Mesenchymal stem cell (in vitro differentiated cells and primary cell): Measurements from ENCODE around the gene CELF5.
"Not testable (repeated sequence)": the region's sequence is repeated elsewhere in the genome, so short reads cannot be mapped to it uniquely, and the experiment has no call there.

Experiments used
- DNase-seq: peaks from one replicate; pipeline ENCODE4 v3.0.0-alpha.2; 2013
- H2AFZ ChIP-seq: one replicate; pipeline ENCODE4 v1.6.1; 2013; ENCODE audit warnings: low read depth, mild to moderate bottlenecking, control low read depth, inconsistent platforms, low read length, moderate library complexity
- H2AK5ac ChIP-seq: 2 replicates; pipeline ENCODE4 v1.6.1; 2013; ENCODE audit warnings: low read length, moderate library complexity, mild to moderate bottlenecking, inconsistent platforms; ENCODE audit not compliant: severe bottlenecking
- H2BK120ac ChIP-seq: one replicate; pipeline ENCODE4 v1.6.1; 2013; ENCODE audit warnings: low read depth, mild to moderate bottlenecking, inconsistent platforms, low read length, moderate library complexity
- H2BK12ac ChIP-seq, 2 experiments: one replicate each; pipeline ENCODE4 v1.6.1; 2013; ENCODE audit warnings: inconsistent platforms in 2 of 2, low read length in 2 of 2, mild to moderate bottlenecking in 2 of 2, moderate library complexity in 2 of 2, control low read depth in 1 of 2
- H2BK15ac ChIP-seq: one replicate; pipeline ENCODE4 v1.6.1; 2013; ENCODE audit warnings: mild to moderate bottlenecking, low read depth, inconsistent platforms; ENCODE audit not compliant: poor library complexity, severe bottlenecking
- H2BK5ac ChIP-seq: 2 replicates; pipeline ENCODE4 v1.6.1; 2013; ENCODE audit warnings: low read depth, mild to moderate bottlenecking, low read length, control low read depth, inconsistent platforms; ENCODE audit not compliant: poor library complexity, severe bottlenecking
- H3K14ac ChIP-seq, 2 experiments: one replicate each; pipeline ENCODE4 v1.6.1; 2013; ENCODE audit warnings: inconsistent platforms in 2 of 2, low read length in 2 of 2, control low read depth in 1 of 2, mild to moderate bottlenecking in 1 of 2, moderate library complexity in 1 of 2
- H3K18ac ChIP-seq, 2 experiments: one replicate each; pipeline ENCODE4 v1.6.1; 2013; ENCODE audit warnings: inconsistent platforms in 2 of 2, low read length in 2 of 2, control low read depth in 1 of 2, low read depth in 1 of 2, mild to moderate bottlenecking in 1 of 2
- H3K23ac ChIP-seq, 2 experiments: one replicate each; pipeline ENCODE4 v1.6.1; 2013; ENCODE audit warnings: inconsistent platforms in 2 of 2, low read length in 2 of 2, mild to moderate bottlenecking in 2 of 2, moderate library complexity in 2 of 2, control low read depth in 1 of 2
- H3K27ac ChIP-seq: 2 replicates; pipeline ENCODE4 v1.5.1; 2013; ENCODE audit warnings: mild to moderate bottlenecking, moderate library complexity, low read length, control low read depth, inconsistent platforms; ENCODE audit not compliant: poor library complexity, severe bottlenecking
- H3K27me3 ChIP-seq, 2 experiments: 2 replicates each; pipeline versions ENCODE4 v1.6.1 to v1.7.0; 2013; ENCODE audit warnings: low read length in 2 of 2, mild to moderate bottlenecking in 2 of 2, moderate library complexity in 2 of 2, control low read depth in 1 of 2, inconsistent platforms in 1 of 2; ENCODE audit not compliant: control insufficient read depth in 1 of 2, insufficient read depth in 1 of 2
- H3K36me3 ChIP-seq, 2 experiments: 2 replicates each; pipeline versions ENCODE4 v1.6.1 to v1.7.0; 2013; ENCODE audit warnings: low read length in 2 of 2, control low read depth in 1 of 2, inconsistent platforms in 1 of 2, low read depth in 1 of 2, mild to moderate bottlenecking in 1 of 2; ENCODE audit not compliant: insufficient read depth in 2 of 2, control insufficient read depth in 1 of 2
- H3K4ac ChIP-seq, 2 experiments: one replicate each; pipeline ENCODE4 v1.6.1; 2013; ENCODE audit warnings: inconsistent platforms in 2 of 2, low read length in 2 of 2, mild to moderate bottlenecking in 2 of 2, moderate library complexity in 2 of 2, control low read depth in 1 of 2, low read depth in 1 of 2
- H3K4me1 ChIP-seq: 2 replicates; pipeline ENCODE4 v1.6.1; 2013; ENCODE audit warnings: low read depth, low read length, control low read depth; ENCODE audit not compliant: control insufficient read depth, insufficient read depth
- H3K4me2 ChIP-seq: 2 replicates; pipeline ENCODE4 v1.6.1; 2013; ENCODE audit warnings: low read length, mild to moderate bottlenecking, inconsistent platforms; ENCODE audit not compliant: poor library complexity, severe bottlenecking
- H3K4me3 ChIP-seq, 2 experiments: 2 replicates each; pipeline versions ENCODE4 v1.5.1 to v1.7.0; 2013; ENCODE audit warnings: low read length in 2 of 2, mild to moderate bottlenecking in 2 of 2, control low read depth in 1 of 2, low read depth in 1 of 2; ENCODE audit not compliant: insufficient read depth in 1 of 2
- H3K79me1 ChIP-seq: replicated peaks from 2 replicates; pipeline ENCODE4 v1.6.1; 2013; ENCODE audit warnings: mild to moderate bottlenecking, control low read depth, low read length, inconsistent platforms; ENCODE audit not compliant: poor library complexity, severe bottlenecking
- H3K9ac ChIP-seq: 2 replicates; pipeline ENCODE4 v1.7.0; 2013; ENCODE audit warnings: mild to moderate bottlenecking, low read length, moderate library complexity
- H3K9me3 ChIP-seq: 2 replicates; pipeline ENCODE4 v1.7.0; 2013; ENCODE audit warnings: mild to moderate bottlenecking, low read length; ENCODE audit not compliant: control insufficient read depth
- H4K8ac ChIP-seq: one replicate; pipeline ENCODE4 v1.6.1; 2013; ENCODE audit warnings: inconsistent platforms, mild to moderate bottlenecking, low read length, moderate library complexity
- H4K91ac ChIP-seq: one replicate; pipeline ENCODE4 v1.6.1; 2013; ENCODE audit warnings: mild to moderate bottlenecking, low read length, inconsistent platforms
- WGBS: methylation state at CpG from one replicate; pipeline ENCODE4 v1.1.7; 2013; ENCODE audit warnings: mixed read lengths; 5-methylcytosine and 5-hydroxymethylcytosine counted together

Gene CELF5

DNA sequence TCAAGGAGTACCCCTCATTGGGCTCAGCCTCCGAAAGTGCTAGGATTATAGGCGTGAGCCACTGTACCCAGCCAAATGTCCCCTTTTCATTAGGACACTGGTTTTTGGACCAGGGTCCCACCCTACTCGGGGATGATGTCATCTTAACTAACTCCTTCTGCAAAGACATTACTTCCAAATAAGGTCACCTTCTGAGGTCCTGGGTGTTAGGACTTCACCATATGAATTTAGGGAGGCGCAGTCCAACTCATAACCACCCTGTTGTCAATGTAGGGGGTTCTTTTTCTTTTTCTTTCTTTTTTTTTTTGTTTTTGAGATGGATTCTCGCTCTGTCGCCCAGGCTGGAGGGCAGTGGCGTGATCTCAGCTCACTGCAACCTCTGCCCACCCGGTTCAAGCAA, 109.2 kb downstream of the CELF5 start:
- 85% methylated on average over 3 of the region's 8 CpGs for WGBS
- Histone ChIP-seq H4K91ac (no peak overlapping the region), H3K36me3 (no peaks in the 10 kb centered on the region), H3K9me3 (no peaks in the 10 kb centered on the region), H2AFZ (no peak overlapping the region), H2BK120ac (no peak overlapping the region), H3K23ac (no peak overlapping the region), H3K14ac (no peak overlapping the region), H3K4me3 (no peak overlapping the region), H3K4me2 (no peak overlapping the region), H3K4me1 (peaks cover 26% of the 10 kb centered on the region), H3K27me3 (peaks cover 0 to 6% of the 10 kb centered on the region in 2 experiments), H2BK12ac (no peak overlapping the region), H2BK5ac (no peak overlapping the region), H3K9ac (no peak overlapping the region), H4K8ac (no peak overlapping the region), H3K79me1 (no peaks in the 10 kb centered on the region), H3K27ac (no peak overlapping the region), H2AK5ac (no peak overlapping the region), H3K4ac (no peak overlapping the region), H3K18ac (no peak overlapping the region), H2BK15ac (no peak overlapping the region)
- DNase-seq = no peak

DNA sequence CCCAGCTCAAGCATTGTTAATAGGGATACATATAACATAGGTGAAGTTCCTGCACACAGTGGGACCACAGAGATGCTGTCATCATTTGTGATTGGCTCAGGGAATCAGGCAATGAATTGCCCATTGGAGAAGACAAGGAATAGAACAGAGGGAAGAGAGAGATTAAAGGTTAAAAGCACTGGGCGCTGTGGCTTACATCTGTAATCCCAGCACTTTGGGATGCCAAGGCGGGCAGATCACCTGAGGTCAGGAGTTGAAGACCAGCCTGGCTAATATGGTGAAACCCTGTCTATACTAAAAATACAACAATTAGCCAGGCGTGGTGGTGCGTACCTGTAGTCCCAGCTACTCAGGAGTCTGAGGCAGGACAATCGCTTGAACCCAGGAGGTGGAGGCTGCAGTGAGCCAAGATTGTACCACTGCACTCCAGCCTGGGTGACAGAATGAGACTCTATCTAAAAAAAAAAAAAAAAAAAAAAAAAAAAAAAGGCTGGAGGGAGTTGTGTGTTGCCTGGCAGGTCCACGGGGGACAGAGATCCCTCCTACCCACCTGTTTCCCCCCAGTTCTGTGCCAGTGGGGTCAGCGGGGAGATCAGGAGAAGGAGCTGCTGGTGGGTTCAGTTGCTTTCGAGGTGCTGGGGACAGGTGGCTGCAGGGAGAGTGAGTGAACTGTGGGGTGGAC, 110.4 kb downstream of the CELF5 start:
- H2BK5ac ChIP-seq, H3K9me3 ChIP-seq, H2AK5ac ChIP-seq, H3K4me2 ChIP-seq, H3K27ac ChIP-seq, DNase-seq, H3K36me3 ChIP-seq, H3K23ac ChIP-seq, H3K79me1 ChIP-seq, H2AFZ ChIP-seq, H3K27me3 ChIP-seq: not testable (repeated sequence)
- Histone ChIP-seq H3K14ac (peak overlapping the region in 1 of 2 experiments; percentile 1), H2BK120ac (peak overlapping the region; percentile 98), H4K91ac (peak overlapping the region; percentile 99), H2BK15ac (peak overlapping the region; percentile 75), H2BK12ac (peak overlapping the region; percentile 99 to 100), H3K9ac (peak overlapping the region; percentile 76), H3K4ac (peak overlapping the region; percentile 78 to 84), H3K4me1 (peaks cover 28% of the 10 kb centered on the region), H3K4me3 (peak overlapping the region in 1 of 2 experiments; percentile 45), H3K18ac (peak overlapping the region; percentile 68 to 94), H4K8ac (peak overlapping the region; percentile 92)
- 89% methylated on average over 7 of the region's 8 CpGs for WGBS

DNA sequence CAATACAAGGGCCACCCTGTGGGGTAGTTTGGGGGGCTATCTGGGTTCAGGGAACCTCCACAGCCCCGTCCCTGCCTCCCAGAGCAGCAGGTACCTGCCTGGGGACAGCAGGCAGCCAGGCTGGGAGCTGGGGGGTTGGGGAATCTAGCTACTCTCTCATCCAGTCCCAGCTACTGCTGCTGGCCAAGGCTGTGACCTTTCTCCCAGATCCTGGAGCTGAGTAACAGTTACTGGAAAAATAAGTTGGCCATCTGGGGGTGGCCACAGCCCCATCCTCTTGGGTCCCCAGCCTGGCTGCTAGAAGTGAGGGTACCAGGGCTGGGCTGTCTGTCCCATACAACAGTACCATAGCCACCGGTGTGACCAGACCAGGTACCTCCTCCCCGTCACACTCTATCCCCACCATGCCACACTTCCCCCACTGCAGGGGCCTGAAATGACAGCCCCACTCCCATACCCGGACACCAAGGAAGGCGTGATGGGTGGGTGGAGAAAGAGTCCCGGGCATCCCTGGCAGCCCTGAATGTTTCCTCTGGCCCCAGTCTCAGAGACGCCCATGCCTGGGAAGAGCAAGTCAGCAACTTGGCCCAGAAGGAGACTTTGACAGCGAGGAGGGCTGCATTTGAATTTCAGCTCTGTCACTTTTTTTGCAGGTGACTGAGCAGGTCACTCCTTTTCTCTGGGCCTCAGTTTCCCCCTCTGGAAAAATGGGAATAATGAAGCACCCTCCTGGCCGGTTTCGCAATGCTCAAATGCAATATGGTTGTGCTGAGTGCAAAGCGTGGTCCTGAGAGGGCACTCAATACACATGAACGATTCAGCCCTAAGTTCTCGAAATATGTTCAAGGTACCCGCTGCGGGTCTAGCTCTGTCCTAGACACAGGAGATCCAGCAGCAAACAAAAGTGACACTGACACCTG, 111.2 kb downstream of the CELF5 start:
- H4K8ac ChIP-seq = peak overlapping the region; percentile 92
- H2BK5ac ChIP-seq = no peak overlapping the region
- H3K27me3 ChIP-seq = peaks cover 5 to 6% of the 10 kb centered on the region in 2 experiments
- peak overlapping the region; percentile 95 to 96 for H3K4ac ChIP-seq
- no peaks in the 10 kb centered on the region for H3K79me1 ChIP-seq
- H3K4me2 ChIP-seq = no peak overlapping the region
- H2AFZ ChIP-seq = no peak overlapping the region
- peaks cover 28% of the 10 kb centered on the region for H3K4me1 ChIP-seq
- peak overlapping the region; percentile 76 for H3K9ac ChIP-seq
- peak overlapping the region; percentile 99 for H4K91ac ChIP-seq
- H2BK12ac ChIP-seq = peak overlapping the region; percentile 99 to 100
- peak overlapping the region; percentile 52 for H3K27ac ChIP-seq
- DNase-seq = peak; percentile 78
- peak overlapping the region; percentile 84 for H2AK5ac ChIP-seq
- peak overlapping the region; percentile 98 for H2BK120ac ChIP-seq
- H3K4me3 ChIP-seq = peak overlapping the region in 1 of 2 experiments; percentile 45
- peak overlapping the region; percentile 77 for H2BK15ac ChIP-seq
- H3K36me3 ChIP-seq = no peaks in the 10 kb centered on the region
- WGBS = 74% methylated on average over 15 of the region's 15 CpGs
- H3K23ac ChIP-seq = no peak overlapping the region
- H3K18ac ChIP-seq = peak overlapping the region; percentile 94 to 96
- no peaks in the 10 kb centered on the region for H3K9me3 ChIP-seq
- peak overlapping the region in 1 of 2 experiments; percentile 82 for H3K14ac ChIP-seq

DNA sequence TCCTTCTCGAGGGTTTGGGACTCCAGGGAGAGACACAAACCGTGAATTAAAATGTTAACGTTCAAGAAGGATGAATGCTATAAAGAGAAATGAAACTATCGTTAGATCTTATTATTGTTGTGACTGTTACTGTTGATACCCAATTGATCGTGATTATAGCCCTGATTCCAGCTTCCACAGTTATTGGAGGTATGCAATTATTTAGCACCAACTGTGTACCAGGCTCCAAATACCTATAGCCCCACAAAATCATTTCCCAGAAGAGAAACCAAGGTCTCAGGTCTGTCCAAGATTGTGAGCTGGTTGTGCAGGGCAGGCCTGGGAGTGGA, 111.9 kb downstream of the CELF5 start:
- peak overlapping the region; percentile 94 to 96 for H3K18ac ChIP-seq
- WGBS = 86% methylated on average over 5 of the region's 5 CpGs

More for the DNA sequence above, 111.9 kb downstream of the CELF5 start:
- Histone ChIP-seq H3K9ac (peak overlapping the region; percentile 76), H2BK12ac (peak overlapping the region; percentile 99 to 100), H4K8ac (peak overlapping the region; percentile 92), H3K4me3 (peak overlapping the region in 1 of 2 experiments; percentile 45), H2BK5ac (no peak overlapping the region), H3K4me2 (peak overlapping the region; percentile 6), H2AK5ac (peak overlapping the region; percentile 31), H3K23ac (no peak overlapping the region), H4K91ac (peak overlapping the region; percentile 83), H2BK15ac (peak overlapping the region; percentile 97), H2BK120ac (peak overlapping the region; percentile 98), H3K14ac (peak overlapping the region in 1 of 2 experiments; percentile 57), H2AFZ (peak overlapping the region; percentile 42), H3K27ac (peak overlapping the region; percentile 52), H3K79me1 (no peaks in the 10 kb centered on the region), H3K9me3 (no peaks in the 10 kb centered on the region), H3K36me3 (no peaks in the 10 kb centered on the region), H3K4me1 (peaks cover 28% of the 10 kb centered on the region), H3K4ac (peak overlapping the region; percentile 28 to 96), H3K27me3 (peaks cover 5 to 6% of the 10 kb centered on the region in 2 experiments)
- DNase-seq = no peak
